M059J (cell line): Measurements from ENCODE around the gene NPBWR2. TPM values are rescaled to one million over a fixed set of nuclear protein-coding genes. Genes with fewer than 3 reads are reported as not detected.

Source experiments
- DNase-seq: peaks from one replicate; pipeline ENCODE4 v3.0.0-alpha.2; 2012; ENCODE audit warnings: low read depth
- total RNA-seq: library from RNA; depleted of rRNA; stranded (reverse); fragments of >200 nt; shearing (Covaris generic); gene quantifications from 2 replicates; pipeline ENCODE4 v1.2.3, GENCODE V29; 2014

Gene NPBWR2
- total RNA-seq, 1 experiment from 2014 or later: not detected

DNA sequence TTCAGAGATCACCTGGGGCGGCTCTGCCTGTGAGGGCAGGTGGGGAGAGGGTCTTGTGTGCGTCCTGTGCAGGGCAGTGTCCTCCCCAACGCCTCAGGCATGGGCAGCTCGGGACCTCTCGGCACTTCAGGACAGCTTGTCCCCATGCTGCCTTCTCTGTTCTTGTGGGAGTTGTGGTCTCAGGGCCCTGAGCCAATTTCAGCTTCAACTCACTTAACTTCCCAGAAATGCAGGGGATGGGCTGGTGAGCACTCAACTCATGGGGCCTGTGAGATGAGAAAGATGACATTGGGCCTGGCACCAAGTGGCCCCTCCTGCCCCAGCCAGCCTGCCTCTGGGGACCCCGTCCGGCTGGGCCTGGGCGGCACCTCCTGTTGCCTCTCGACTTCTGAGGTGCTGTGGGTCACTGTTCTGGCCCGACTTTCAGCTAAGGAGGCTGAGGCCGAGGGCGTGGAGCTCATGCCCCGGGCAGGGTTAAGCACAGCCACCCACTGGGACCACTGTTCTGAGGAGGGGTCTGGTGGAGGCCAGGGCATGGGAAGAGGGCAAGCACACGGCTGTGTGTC lies 34.8 kb downstream of the NPBWR2 start:
- DNase-seq: no peak

DNA sequence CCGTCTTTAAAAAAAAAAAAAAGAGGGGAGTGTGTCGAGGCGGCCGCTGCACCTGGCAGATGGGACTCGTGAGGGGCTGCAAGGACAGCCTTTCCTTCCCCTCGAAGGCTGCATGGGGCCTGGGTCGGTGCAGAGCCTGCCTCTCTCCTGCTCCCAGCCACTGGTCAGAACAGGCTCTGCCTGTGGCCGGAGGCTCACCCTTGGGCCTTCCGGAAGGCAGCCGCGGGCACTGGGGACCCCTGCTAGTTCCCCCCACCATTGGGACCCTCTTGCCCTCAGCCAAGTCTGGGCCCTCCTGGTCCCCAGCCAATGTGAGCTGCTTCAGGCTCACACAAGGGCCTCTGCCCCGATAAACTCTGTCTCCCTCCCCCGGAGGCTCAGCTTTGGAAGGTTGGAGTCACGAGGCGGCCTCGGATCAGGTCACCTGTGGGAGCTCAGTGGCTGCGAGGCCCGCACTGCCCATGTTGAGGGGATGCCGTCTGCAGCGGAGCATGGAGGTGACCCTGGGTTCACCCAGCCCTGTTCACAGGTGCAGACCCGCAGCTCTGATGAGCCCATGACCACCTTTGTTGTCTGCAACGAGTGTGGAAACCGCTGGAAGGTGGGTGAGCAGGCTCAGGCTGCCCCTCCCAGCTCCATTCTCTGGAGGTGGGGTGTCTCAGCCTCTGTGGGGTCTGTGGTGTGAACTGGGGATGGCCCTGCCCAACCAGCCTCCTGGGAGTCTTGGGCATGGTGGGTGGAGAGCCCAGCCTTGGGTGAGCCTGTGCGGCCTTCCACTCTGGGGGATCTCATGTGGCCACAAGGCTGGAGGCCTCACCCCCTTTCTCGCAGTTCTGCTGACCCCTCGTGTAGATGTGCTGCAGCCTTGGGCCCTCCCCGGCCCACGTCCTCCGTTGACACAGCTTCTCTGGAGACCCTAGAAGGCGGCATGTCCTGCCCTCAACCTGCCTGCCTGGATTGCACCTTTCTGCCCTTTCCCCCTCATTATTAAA lies 35.7 kb downstream of the NPBWR2 start:
- DNase-seq: no peak

DNA sequence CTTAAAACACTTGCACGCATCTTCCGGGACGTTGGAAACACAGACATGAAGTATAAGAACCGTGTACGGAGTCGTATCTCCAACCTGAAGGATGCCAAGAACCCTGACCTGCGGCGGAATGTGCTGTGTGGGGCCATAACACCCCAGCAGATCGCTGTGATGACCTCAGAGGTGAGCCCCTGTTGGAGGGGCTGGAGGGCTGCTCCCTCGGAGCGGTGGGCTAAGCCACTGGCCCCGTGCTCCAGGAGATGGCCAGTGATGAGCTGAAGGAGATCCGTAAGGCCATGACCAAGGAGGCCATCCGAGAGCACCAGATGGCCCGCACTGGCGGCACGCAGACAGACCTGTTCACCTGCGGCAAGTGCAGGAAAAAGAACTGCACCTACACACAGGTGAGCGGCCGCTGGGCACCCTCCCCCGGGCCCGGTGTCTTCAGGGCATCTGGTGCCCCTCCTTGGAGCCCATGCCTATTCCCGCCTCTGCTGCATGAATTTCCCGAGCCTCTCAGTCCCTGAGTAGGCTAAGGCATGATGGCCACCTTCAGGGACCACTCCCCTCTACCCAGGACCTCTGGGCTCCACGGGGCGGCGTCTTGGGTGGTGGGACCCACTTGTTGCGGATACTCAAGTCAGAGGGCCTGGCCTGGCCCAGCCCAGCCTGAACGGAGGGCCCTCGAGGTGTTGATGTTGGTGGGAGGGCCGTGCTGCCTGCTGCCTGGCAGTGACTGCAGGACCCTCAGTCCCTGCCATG lies 36.9 kb downstream of the NPBWR2 start:
- no peak for DNase-seq

DNA sequence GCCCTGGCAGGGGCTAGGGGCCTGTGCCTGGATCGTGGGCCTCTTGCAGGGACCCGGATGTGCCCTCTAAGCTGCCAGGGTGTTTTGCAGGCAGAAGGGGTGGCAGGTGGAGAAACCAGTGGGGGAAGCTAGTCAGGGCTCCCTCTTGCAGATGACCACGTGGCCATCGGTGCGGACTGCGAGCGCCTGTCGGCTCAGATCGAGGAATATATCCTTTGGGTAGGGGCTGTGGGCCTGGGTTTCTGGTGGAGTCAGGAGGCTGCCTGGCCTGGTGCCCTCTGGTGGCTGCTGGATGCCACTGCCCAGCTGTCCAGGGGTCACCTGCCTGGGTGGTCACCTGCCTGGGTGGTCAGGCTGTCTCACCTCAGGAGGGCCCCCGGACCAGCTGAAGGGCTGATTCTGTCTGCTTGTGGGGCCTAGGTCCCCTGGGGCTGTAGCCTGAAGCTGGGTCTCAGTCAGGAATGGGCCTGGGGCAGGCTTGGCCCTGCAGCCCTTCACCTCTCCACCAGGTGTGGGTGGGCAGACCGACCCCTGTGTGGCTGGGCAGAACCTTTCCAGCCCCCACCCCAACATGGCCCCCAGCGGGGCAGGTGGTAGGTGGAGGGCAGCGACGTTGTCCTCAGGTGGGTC lies 37.6 kb downstream of the NPBWR2 start:
- DNase-seq: no peak

DNA sequence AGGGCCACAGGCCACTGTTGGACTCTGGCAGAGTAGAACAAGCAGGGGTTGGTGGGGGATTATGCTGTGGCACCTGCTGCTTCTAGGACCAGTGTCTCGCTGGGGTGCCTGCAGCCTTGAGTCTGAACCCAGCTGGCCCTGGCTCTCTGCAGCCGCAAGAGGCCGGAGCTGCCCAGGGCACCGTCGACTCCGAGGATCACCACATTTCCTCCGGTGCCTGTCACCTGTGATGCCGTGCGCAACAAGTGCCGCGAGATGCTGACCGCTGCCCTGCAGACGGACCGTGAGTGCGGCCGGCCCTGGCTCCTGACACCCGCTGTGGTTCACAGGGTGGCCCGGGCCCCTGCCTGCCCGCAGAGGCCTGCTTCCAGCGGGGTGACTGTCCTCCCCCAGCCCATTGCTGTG lies 38.2 kb downstream of the NPBWR2 start:
- DNase-seq: no peak

DNA sequence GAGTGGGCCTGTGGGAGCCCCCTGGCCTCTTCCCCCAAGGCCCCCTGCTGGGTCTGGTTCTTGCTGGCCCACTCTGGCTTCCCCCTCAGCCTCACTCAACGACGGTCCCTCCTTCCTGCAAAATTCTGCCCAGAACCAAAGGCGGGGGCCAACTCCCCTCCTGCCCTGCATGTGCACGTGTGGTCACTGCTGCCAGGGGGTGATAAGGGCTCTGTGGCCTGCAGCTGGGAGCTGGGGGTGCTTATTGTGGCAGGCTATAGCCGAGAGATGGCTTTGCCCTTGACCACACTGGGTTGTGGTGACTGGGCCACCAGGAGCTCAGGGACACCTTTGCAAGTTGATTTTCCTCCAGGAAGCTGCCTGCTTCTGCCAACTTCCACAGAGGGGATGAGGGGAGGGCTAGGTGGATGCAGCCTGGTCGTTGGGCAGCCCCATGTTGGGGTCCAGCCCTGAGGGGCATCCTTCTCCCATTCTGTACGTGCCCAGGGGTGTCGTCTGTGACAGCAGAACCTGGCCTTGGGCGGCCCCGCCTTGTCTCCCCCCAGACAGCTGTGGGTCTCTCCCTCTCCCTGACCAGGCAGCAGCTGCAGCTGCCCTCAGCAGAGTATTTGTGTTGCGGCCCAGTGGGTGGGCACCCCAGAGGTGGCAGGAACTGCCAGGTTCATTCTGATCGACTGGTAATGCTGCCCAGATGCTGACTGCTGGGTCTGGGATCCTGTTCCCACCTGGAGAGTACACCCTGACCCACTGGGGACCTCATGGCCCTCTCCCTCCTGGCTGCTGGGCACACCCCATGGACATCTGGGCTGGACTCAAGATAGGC lies 38.8 kb downstream of the NPBWR2 start:
- DNase-seq: no peak

DNA sequence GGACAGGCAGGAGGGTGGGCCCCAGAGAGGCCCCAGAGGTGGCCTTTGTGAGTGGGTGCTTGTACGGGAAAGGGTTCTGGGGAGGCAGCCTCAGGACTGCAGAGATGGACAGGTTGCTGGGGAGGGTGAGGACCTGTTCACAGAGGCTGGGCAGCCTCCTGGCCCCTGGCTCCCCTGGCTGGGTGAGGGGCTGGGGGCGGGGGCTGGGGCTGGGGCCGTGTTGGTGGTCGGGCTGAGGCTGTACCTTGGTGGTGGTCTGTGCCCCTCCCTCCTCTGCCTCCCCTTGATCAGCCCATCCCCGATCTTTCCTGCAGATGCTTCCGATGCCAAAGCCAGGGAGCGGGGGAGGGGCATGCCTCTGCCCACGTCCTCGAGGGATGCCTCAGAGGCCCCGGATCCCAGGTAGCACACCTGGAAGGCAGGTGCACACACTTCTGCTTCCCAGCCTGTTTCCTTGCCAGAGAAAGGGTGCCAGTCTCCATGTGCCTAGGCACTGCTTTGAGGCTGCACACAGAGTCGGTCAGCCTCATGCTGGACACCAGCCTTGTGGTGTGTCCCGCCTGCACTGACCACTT lies 39.5 kb downstream of the NPBWR2 start:
- DNase-seq: no peak

DNA sequence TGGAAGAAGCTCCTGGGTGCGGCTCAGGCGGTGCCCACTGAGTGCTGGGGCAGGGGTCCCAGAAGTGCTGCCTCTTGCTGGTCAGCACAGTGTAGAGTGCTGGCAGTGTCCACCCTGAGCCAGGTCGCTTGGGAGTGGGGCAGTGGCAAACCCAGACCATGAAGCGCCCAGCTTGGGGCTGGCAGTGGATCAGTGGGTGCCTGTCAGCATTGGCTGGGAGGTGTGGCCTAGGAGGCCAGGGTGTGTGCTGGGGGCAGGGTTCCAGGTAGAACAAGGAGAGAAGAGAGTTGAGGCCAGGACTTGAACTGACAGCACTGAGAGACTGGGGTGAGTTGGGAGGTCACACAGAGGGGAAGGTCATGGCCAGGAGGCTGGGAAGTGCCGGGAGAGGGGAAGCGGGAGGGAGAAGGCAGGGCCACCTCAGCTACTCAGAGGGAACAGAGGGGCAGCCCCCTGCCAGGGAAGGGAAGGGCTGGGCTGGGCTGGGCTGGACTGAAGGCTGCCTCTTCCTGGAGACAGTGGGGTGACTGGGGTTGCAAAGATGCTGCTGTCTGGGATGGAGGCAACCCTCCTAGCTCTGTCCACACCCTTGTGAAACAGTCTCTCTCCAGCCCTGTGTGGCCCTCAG lies 40.2 kb downstream of the NPBWR2 start:
- DNase-seq: no peak

DNA sequence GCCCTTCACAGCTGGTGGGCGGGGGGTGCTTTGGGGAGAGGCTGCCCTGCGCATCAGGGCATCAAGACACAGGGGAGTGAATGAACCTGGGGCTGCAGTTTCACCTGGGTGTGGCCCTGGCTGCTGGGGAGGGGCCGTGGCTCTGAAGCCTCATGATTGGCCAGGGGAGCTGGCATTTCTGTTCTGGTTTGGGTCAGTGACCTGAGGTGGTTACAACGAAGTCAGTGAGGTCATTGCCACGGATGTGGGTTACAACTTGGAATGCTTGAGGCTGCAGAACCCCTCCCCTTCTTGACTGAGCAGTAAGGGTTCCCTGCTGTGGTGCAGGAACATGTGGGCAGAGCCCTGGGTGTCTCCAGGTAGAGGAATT lies 41.4 kb downstream of the NPBWR2 start:
- peak; percentile 99 for DNase-seq

DNA sequence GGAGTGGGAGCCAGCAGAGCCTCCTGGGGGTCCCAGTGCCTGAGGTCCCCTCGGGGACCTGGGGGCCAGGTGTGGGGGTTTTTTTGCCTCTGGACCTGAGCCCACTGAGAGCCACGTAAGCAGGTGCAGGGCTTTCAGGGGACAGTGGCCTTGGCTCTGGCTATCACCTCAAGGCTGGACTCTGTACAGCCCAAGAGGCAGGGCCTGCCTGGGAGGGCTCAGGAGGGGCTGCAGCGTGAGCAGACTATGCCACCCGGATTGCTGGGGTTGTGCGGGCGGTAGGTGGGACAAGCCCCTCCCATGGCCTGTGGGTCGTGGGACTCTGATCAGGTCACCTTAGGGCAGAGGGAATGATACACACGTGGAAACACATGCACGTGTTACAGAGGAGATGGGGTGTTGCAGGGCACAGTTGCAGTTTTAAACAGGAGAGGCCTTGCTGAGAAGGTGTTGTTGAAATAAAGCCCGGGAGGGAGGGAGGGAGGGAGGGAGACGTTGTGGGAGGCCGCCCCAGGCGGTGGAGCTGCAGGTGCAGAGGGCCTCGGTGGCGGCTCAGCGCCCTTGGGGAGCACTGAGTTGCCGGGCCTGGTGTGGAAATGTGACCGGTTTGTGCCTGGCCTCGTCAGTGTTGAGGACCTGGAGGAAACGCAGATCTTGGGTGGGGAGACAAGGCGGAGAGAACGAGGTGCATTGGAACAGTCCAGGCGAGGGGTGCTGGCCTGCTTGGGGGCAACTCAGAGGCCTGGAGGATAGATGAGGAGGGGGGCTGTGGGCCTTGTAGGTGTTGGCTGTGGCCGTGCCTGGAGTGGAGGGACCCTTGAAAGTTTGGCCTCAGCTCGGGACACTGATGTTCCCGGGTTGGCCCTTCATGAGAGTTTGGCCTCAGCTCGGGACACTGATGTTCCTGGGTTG lies 42.0 kb downstream of the NPBWR2 start:
- no peak for DNase-seq

DNA sequence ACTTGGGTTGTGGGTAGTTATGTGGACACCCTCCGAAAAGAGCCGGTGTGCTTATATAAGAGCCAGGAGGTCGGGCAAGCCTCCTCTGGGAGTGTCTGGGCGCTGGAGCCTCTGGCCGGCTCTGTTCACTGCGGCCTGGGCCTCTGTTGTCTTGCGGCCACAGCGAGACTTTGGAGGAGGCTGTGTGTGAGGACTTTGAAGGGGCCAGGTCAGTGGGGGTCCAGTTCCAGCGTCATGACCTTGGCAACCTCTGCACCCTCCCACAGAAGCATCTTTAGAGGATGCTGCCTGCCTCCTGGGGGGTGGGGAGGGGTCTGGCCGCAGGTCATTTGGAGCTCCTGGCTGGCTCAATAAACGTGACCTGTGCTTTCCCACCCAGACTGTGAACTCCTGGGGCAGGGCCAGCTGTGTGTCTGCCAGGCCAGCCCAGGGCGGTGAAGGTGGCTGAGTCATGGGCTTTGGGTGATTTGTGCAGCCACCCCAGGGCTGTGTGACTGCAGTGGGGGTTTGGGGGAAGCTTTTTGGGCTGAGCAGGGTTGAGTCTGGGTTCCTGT lies 43.1 kb downstream of the NPBWR2 start:
- DNase-seq: peak; percentile 94

DNA sequence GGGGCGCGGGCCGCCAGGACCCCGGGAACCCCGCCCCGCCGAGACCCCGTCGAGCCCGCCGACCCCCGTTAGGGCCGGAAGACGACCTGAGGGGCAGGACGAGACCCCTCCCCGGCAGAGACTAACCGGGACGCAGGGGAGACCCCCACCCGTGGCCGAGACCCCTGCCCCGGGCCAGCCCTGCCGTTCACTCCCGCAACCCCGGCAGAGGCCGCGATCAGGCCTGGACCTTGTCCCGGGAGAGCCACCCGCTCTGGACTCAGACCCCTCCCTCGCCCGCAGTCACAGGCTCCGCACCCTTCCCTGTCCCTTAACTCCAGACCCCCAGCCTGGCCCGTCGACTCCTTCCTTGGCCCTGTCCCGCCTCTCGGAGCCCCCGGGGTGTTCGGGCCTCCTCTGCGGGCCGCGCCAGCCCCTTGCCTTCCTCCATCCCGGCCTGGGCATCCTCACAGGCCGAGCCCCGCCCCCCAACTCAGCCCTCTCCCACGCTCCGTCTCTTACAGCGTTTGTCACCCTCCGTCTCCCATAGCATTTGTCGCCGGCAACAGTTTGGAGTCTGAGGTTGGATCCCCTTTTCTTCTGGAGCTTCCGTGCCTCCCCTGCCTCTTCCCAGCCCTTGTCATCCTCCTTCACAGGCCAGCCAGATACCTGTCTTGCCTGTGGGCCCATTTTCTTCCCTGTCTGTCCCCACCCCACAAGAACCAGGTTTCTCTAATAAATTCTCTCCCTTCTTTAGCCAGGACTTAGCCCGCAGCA lies 43.8 kb downstream of the NPBWR2 start:
- peak; percentile 50 for DNase-seq

DNA sequence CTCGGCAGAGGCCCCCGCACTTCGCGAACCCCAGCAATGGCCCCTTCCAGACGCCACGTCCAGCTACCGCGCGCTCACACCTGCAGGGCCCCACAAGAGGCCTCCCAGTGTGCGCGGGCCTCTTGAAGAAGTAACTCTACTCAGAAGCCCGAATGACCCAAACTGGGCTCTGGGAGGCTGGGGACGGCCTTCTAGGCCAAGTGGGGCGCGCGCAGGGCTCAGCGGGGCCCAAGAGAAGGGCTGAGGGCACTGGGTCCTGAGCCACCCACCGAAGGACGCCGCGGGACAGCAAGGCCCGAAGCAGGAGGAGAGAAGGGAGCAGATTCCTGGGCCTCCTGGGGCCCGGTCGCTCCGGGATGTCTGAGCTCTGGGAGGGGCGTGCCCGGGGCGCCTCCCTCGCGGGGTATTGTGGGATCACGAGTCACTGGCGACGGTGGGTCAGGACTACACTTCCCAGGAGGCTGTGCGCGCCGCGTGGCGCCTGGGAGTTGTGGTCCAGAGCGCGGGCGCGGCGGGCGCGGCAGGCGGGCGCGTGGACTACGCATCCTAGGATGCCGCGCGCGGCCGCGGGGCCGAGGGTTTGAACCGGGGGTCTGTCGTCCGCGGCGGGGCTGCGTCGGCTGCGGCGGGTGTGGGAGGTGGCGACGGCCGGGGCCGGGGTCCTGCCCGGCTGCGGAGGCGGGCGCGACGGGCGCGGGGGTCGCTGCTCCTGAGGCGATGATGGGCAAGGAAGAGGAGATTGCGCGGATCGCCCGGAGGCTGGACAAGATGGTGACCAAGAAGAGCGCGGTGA lies 44.6 kb downstream of the NPBWR2 start, which contains the start of gene TCEA2:
Gene TCEA2, plus strand, starts transcription at position 603 of the 793 bp plus-strand sequence. Its CDS starts 115 bp downstream, at position 718.
- DNase-seq: peak; percentile 97

DNA sequence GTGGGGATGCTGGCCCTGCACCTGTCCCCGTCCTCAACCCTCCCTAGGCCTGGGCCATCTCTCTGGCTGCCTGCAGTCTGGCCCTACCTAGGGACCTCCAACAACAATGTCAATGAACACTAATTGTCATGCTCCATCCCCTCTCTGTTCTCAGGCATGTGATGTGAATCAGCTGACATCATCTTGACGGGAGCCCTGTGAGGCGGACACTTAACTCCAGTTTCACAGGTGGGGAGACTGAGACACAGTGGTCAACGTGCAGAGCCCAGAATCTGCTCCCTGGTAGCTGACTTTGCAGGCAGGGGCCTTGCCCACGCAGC lies 45.1 kb downstream of the NPBWR2 start:
- no peak for DNase-seq

DNA sequence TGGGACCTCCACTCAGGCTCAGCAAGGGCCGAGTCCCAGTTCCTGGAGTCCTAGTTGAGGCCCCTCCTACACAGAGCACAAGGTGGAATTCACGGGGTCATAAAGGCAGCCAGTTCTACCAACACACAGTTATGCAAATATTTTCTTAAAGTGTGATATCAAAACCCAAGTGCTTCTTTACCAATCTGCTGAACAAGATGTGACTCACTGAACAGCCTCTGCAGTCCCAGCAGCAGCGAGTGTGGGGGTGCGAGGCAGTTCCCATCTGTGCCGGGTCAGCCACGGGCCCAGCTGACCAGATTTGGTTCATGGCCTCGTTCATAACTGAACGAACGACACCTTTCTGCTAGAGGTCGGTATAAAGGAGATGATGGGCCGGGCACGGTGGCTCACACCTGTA lies 48.8 kb downstream of the NPBWR2 start:
- peak; percentile 45 for DNase-seq

DNA sequence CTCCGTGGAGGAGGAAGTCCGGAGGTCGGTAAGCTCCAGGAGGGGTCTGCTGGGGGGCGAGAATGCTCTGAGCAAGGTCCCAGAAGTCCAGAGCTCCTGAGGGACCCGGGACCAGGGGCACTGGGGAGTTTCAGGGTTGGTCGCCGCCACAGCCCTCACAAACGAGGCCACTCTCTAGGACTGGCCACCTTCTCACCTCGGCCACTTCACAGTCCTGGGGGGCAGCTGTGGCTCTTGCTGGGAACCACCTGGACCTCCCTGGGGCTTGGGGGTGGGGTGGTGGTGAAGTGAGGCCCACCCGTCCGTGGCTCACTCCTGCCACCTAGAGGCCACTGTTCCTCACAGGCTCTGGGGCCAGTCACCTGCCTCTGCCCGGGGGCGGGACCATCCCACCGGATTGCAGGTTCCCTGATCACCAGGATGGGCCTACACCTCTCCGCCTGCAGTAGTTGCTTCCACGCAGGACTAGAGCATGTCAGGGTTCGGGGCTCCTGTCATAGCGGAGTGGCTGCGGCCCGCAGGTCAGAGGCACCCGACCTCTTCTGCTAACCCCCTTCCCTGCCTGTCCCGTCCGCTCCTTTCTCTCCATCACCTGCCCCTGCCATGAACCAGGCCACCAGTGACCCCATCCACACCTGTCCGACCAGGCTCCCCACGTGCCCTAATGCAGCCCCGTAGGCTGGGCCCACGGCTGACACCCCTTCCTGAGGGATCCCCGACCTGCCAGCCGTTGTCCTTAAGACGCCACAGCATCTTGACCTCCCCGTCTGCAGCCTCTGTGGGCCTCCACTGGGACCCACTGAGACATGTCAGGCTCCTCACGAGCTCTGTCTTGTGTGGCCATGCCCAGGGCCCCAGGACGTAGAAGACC lies 49.5 kb downstream of the NPBWR2 start:
- DNase-seq: peak; percentile 67
